GM18870 (cell line): ENCODE results near the gene ZFAND3.
"Not testable (repeated sequence)": the region's sequence is repeated elsewhere in the genome, so short reads cannot be mapped to it uniquely, and the experiment has no call there.

Experiments
- ATAC-seq: cut with Tn5 transposase; IDR thresholded peaks from one replicate; pipeline ENCODE4 v1.9.1; 2021; ENCODE audit warnings: moderate library complexity; ENCODE audit not compliant: unreplicated experiment

ZFAND3 gene

DNA sequence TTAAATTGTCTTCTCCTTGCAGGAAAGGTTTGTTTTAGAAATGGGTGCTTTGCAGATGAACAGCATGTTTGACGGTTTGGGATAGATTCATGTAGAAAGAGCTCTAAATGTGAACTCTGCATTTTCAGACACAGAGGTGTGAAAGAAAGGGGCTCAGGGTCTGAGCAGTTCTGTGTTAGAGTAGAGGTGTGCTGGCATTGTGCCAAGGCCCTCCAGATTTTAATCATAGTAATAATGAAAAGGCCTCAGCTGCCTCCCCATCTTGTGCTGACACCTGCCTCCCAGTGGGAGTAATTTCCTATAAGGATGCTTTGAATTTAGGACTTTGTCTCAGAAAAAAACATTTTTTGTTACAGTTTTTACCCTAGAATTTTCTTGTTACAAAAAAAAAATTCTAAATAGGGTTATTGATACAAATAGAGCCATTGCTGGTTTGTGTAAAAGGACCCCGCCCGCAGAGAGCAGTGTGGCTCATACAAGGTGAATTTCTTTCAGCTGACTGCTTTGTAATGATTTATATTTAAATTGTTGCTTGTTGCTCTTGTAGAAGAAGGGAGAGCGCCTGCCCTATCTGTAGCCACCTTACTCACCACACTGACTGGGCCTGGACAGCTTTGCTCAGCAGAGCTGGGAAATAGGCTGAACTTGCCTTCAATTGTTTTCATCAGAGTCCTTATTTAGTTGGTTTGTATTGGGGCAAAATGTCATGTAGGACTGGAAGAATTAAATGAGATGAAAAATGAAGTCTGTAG, 294.5 kb downstream of the ZFAND3 start:
- ATAC-seq, result no peak

GRCh38 chr6:38114976-38115625, 295.6 kb downstream of the ZFAND3 start:
- no peak for ATAC-seq

GRCh38 chr6:38115626-38116008, 296.1 kb downstream of the ZFAND3 start:
- ATAC-seq, result no peak

DNA sequence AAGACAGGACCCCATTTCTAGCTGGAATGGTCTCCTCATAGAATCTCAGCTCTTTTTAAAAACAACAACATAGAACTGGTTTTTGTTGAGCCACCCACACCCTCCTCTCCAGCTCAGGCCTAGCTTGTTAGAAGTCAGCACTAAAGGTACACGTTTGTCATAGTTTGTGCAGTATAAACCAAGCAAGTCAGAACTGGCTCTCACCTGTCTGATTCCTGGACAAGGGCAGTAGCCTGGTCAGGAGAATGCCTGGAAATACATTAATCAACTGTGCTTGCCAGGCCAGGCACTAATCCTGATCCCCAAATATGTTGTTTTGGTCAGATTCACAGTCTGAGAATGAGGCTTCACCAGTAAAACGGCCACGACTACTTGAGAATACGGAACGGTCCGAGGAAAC, 296.7 kb downstream of the ZFAND3 start:
- ATAC-seq, result no peak

DNA sequence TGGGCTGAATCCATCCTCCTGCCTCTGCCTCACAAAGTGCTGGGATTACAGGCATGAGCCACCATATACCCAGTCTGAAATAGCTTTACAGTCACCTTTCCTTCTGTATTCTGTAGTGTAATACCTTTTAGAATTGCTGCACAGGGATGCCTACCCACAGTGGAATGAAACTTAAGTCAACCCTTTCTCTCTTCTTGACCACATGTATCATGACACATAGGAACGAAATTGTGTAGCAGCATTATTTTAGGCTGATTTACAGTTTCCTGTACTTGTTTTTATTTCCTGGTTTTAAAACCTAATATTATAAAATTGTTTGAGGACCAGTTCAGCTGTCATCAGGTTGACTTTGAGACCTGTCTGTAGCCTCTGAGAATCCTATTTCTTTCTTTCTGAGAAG, 297.8 kb downstream of the ZFAND3 start:
- ATAC-seq, result no peak

DNA sequence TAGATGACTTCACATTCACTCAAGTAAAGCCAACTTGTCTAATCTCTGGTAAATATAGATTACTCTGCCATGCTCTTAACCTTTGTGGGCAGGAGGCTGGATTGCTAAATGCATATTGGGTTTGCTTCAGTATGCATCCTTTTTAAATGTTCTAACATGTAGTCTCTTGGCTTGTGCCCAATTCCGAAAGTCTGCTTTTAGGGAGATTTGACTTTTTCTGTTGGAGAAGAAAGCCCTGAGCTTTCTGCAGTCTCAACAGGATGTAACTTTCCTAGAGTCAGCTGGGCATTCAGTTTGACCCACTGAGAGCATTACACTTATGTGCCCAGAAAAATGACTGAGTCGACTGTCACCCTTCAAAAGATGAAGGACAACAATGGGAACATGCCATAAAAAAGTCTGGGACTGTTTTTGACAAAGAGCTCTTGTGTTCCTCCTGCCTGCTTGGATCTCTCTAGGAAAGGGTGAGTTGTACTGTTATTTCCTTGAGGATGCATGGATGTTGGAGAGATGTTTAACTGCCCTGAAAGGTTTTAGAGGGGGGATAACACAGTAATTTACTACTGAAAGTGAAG, 299.4 kb downstream of the ZFAND3 start:
- ATAC-seq, result no peak

- ATAC-seq, result no peak
These were observed 300.0 kb downstream of the ZFAND3 start for GRCh38 chr6:38119516-38119915.

DNA sequence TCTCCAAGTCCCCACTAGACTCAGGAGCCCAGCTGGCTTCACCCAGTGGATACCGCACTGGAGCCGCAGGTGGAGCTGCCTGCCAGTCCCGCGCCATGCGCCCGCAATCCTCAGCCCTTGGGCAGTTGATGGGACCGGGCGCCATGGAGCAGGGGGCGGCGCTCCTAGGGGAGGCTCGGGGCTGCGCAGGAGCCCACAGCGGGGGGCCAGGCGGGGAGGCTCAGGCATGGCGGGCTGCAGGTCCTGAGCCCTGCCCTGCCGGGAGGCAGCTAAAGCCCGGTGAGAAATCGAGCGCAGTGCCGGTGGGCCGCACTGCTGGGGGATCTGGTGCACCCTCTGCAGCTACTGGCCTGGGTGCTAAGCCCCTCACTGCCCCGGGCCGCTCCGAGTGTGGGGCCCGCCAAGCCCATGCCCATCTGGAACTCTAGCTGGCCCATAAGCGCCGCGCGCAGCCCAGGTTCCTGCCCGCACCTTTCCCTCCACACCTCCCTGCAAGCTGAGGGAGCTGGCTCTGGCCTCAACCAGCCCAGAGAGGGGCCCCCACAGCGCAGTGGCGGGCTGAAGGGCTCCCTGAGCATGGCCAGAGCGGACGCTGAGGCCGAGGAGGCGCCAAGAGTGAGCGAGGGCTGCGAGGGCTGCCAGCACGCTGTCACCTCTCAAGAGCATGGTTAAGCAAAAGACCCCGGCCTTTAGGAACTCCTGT, 304.8 kb downstream of the ZFAND3 start:
- not testable (repeated sequence) for ATAC-seq

DNA sequence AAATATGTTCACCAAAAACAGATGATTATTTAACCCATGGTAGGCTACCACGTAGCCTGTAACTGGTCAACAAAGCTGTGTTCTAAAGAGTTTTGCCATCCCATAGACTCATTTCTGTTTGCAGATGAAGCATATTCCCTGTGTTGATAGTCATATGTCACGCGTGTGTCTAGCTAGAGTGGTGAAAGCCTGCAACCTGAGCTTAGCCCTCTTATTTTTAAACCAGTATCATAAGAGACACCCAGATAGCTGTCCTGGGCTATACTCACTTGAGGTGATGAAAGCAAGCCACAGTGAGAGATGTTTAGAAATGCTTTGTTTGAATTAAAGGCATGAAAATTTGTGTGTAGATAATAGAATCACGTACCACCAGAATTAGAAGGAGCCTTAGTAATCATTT, 307.8 kb downstream of the ZFAND3 start:
- ATAC-seq, result no peak

DNA sequence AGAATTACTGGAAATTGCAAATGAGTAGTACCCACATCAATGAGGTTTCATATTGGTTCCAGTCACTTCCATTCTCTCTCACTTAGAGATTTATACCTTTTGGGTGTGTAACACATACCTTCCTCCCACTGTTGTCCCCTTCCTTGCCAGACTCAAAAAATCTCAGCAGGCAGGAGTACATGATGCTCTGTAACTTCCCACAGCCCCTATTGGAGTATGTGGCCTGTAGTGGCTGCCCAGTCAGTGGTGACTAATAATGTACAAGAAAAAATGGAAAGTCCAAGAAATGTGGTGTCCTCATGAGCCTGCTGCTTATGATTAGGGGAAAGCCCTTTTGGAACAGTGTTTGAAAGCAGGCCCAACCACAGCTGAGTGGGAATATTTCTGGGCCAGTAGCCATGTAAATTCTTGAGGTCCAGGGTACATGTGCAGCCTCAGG, 312.0 kb downstream of the ZFAND3 start:
- ATAC-seq, result no peak

DNA sequence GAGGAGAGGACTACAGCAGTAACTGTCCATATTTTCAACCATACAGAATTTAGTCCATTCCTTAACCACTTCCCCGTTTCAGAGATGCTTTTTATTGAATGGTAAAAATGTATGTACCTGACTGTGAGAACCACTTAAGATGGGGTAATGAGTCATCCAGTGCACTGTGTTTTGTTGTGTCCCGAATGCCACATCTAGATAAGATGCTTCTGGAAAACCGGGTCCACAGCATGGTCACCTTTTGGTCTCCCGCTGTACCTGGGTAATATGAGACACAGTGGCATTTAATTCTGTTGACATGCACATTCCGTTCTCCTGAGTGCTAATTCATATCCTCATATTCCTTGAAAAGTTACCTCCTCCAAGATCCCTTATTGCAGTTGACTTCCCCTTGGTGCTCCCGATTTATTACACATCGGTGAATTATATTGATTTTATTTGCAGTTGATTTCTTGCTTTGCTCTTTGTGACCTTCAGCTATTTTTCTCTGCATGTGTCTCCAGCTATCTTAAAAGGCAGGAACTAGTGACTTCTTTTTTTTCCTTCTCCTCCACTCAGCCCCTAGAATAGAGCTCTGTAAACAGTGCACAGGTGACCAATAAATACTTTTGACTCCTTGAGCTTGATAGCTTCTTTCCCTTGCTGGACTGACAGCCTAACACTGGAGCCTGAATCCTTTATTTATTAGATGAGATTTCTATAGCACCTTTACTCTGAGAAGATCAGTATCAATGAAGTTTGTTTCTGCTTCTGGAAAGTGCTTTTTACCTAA, 314.6 kb downstream of the ZFAND3 start:
- no peak for ATAC-seq

DNA sequence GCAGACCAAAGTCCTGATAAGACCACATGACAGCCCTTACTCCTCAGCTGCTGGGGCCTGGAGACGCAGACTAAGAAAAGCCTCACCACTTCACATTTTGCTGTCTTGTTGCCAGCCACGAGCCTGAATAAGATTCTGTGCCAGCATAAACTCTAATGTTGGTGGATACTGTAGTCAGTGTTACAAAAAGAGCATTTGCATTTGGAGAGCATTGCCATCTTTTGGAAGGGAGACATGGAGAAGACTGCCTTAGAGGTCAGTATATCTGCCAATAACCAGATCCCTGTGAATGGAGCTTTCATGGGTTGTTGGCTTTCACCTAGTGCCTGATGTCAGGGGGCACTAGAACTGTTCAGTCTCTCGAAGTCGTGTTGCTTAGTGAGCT, 315.2 kb downstream of the ZFAND3 start:
- ATAC-seq, result no peak

DNA sequence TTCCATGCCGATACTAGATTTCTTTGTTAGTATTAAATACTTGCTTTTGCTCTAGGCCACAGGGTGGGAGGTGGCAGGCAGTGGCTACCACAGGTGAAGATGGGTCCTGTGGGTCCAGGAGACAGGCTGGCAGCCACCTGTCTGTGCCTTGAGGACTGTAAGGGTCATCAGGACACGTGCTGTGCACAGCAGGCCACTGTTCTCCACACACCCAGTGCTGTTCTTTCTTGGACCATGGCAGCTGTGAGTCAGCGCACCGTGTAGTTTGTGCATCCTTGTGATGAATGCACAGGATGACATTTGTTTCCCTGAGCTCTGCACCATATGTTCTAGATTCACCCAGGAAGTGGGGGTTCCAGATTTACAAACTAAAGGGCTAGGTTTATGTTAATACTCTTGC, 317.0 kb downstream of the ZFAND3 start:
- no peak for ATAC-seq

- no peak for ATAC-seq
These were observed 318.2 kb downstream of the ZFAND3 start for GRCh38 chr6:38137608-38138265.

DNA sequence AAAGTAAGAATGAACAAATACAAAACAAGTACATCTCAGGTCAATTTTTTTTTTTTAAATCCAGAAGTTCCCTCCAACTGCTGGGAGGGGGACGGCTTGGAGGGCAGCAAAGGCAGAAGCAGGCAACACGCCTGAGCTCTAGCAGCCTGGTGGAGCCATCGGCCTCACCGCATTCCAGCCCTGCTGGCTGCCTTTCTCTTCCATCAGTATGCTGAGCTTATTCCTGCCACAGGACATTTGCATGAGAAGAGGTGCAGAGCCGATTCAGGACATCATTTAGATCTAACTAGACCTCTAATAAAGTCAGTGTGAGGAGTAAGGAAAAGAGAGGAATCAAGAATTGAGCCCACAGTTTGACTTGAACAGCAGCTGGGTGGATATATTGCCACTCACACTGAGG, 318.8 kb downstream of the ZFAND3 start:
- no peak for ATAC-seq

- no peak for ATAC-seq
These were observed 321.6 kb downstream of the ZFAND3 start for GRCh38 chr6:38141085-38141484.

DNA sequence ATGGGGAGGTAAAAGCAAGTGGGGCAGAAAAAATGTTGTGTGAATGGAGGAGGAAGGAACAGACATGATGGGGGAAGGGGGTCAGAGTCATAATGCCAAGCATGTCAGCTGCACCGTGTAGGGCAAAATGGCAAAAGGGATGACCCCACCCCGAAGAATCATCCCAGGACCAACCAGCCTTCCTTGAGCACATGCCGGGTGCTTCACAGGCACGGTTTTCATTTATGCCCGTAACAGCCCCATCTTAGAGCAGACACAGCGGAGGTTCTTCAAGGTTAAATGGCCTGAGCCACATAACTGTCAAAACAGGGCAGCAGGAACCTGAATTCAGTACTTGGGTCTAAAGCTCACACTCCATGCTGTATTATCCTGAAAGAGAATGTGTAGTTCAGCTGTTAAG, 322.2 kb downstream of the ZFAND3 start:
- ATAC-seq, result no peak

- no peak for ATAC-seq
These were observed 322.8 kb downstream of the ZFAND3 start for GRCh38 chr6:38142178-38142902.

- no peak for ATAC-seq
These were observed 323.9 kb downstream of the ZFAND3 start for GRCh38 chr6:38143191-38144150.
